Measurements from ENCODE around the gene A1BG. TPM values are rescaled to one million over a fixed set of nuclear protein-coding genes. Genes with fewer than 3 reads are reported as not detected.

The A1BG gene
- polyA plus RNA-seq, 4 donors, result 0.89 to 1.9 (median 1.3) TPM

- peak; percentile 83 to 91 (median 87) for DNase-seq (ENCODE audit: low read depth in 4 of 4, low spot score in 3 of 4)
These were observed 48.0 kb downstream of the A1BG start, which contains the start of gene ERVK3-1 for GRCh38 chr19:58305065-58305931. ERVK3-1 (plus strand) TSS chr19:58305377; CDS start chr19:58312169, 6,792 bp downstream.

- no peak for DNase-seq (ENCODE audit: low read depth in 4 of 4, low spot score in 3 of 4)
These were observed 48.6 kb downstream of the A1BG start for GRCh38 chr19:58304748-58305064.

GRCh38 chr19:58304255-58304654 is 49.0 kb downstream of the A1BG start:
- DNase-seq (ENCODE audit: low read depth in 4 of 4, low spot score in 3 of 4), result no peak

DNA sequence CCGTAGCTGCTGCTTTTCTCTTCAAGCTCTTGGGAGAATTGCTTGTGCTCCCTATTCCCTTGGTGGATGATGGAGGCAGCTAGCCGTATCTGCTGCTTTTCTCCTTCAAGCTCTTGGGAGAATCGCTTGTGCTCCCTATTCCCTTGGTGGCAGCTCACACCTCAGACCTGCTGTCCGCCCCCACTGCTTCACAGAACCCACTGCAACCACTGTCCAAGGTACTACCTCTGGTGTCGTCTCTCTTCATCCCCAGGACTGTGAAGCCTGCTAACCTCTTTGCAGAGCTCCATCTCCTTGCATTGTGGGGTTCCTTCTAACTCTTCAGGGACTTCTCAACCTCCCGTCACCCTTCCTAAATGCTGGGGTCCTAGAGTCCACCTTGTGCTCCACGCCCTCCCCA is 52.7 kb downstream of the A1BG start:
- no peak for DNase-seq (ENCODE audit: low read depth in 4 of 4, low spot score in 3 of 4)

DNA sequence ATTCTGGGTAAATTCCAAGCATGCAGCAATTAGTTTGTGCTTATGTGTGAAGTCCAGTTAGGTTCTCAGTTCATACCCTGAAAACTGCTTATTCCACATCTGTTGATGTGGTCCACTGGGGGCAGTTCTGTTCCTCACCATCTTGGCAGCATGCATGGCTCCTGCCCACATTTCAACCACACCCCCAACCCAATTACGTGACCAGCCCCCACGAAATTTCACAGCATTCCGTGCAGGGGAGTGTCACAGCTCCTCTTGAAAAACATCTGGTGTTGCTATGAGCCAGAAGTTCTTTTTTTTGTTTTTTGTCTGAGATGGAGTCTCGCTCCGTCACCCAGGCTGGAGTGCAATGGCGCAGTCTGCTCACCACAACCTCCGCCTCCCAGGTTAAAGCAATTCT is 57.2 kb downstream of the A1BG start:
- DNase-seq (ENCODE audit: low read depth in 4 of 4, low spot score in 3 of 4), result no peak

Other genes with a start within 250 kb of the A1BG start
- gene ZNF329, start 202.7 kb downstream of the A1BG start, polyA plus RNA-seq (ENCODE audit: insufficient read length in 4 of 4), result 10 to 100 TPM; 17.7 to 24.3 (median 22.1) TPM
- gene ZNF274, start 170.4 kb downstream of the A1BG start, polyA plus RNA-seq (ENCODE audit: insufficient read length in 4 of 4), result 10 to 100 TPM; 13.0 to 24.0 (median 19.5) TPM
- gene ZNF544, start 124.6 kb downstream of the A1BG start, polyA plus RNA-seq (ENCODE audit: insufficient read length in 4 of 4), result 10 to 100 TPM; 23.4 to 40.1 (median 34.6) TPM
- 1 to 10 TPM; 5.5 to 8.8 (median 8.0) TPM for gene ZNF8, start 74.5 kb downstream of the A1BG start, polyA plus RNA-seq (ENCODE audit: insufficient read length in 4 of 4)
- 10 to 100 TPM; 42.7 to 53.2 (median 46.3) TPM for gene ERVK3-1, start 48.1 kb downstream of the A1BG start, polyA plus RNA-seq (ENCODE audit: insufficient read length in 4 of 4)
- 1 to 10 TPM; 3.5 to 4.2 (median 3.8) TPM for gene ZSCAN22, start 26.5 kb downstream of the A1BG start, polyA plus RNA-seq (ENCODE audit: insufficient read length in 4 of 4)
- 1 to 10 TPM; 2.9 to 6.5 (median 3.8) TPM for gene ZNF497, start 9.3 kb upstream of the A1BG start, polyA plus RNA-seq (ENCODE audit: insufficient read length in 4 of 4)
- 1 to 10 TPM; 1.9 to 5.0 (median 2.5) TPM for gene ZNF837, start 27.5 kb upstream of the A1BG start, polyA plus RNA-seq (ENCODE audit: insufficient read length in 4 of 4)
- gene RPS5, start 33.8 kb upstream of the A1BG start, polyA plus RNA-seq (ENCODE audit: insufficient read length in 4 of 4), result 1,000 to 10,000 TPM in 1 of 4 donors, 100 to 1,000 TPM in 3; 837 to 1,018 (median 886) TPM
- gene RNF225, start 42.2 kb upstream of the A1BG start, polyA plus RNA-seq (ENCODE audit: insufficient read length in 4 of 4), result not detected
- 10 to 100 TPM; 12.2 to 13.6 (median 12.7) TPM for gene ZNF584, start 55.2 kb upstream of the A1BG start, polyA plus RNA-seq (ENCODE audit: insufficient read length in 4 of 4)
- gene ZNF132, start 86.7 kb upstream of the A1BG start, polyA plus RNA-seq (ENCODE audit: insufficient read length in 4 of 4), result 10 to 100 TPM in 3 of 4 donors, 1 to 10 TPM in 1; 9.0 to 15.9 (median 14.3) TPM
- gene ZNF324B, start 98.1 kb upstream of the A1BG start, polyA plus RNA-seq (ENCODE audit: insufficient read length in 4 of 4), result 1 to 10 TPM; 5.6 to 7.1 (median 6.1) TPM
- 10 to 100 TPM in 1 of 4 donors, 1 to 10 TPM in 3; 7.2 to 12.1 (median 8.9) TPM for gene ZNF324, start 113.6 kb upstream of the A1BG start, polyA plus RNA-seq (ENCODE audit: insufficient read length in 4 of 4)
- gene ZNF446, start 122.9 kb upstream of the A1BG start, polyA plus RNA-seq (ENCODE audit: insufficient read length in 4 of 4), result 10 to 100 TPM; 13.3 to 20.6 (median 13.8) TPM
- gene SLC27A5, start 158.5 kb upstream of the A1BG start, polyA plus RNA-seq (ENCODE audit: insufficient read length in 4 of 4), result 10 to 100 TPM in 1 of 4 donors, 1 to 10 TPM in 3; 6.8 to 11.3 (median 8.6) TPM
- gene ZBTB45, start 166.3 kb upstream of the A1BG start, polyA plus RNA-seq (ENCODE audit: insufficient read length in 4 of 4), result 10 to 100 TPM in 1 of 4 donors, 1 to 10 TPM in 3; 8.7 to 15.3 (median 9.0) TPM
- gene TRIM28, start 190.6 kb upstream of the A1BG start, polyA plus RNA-seq (ENCODE audit: insufficient read length in 4 of 4), result 100 to 1,000 TPM; 508 to 729 (median 693) TPM
- 100 to 1,000 TPM in 3 of 4 donors, 10 to 100 TPM in 1; 79.1 to 120 (median 116) TPM for gene CHMP2A, start 201.6 kb upstream of the A1BG start, polyA plus RNA-seq (ENCODE audit: insufficient read length in 4 of 4)
- gene UBE2M, start 205.1 kb upstream of the A1BG start, polyA plus RNA-seq (ENCODE audit: insufficient read length in 4 of 4), result 10 to 100 TPM; 65.6 to 98.9 (median 96.5) TPM
- 10 to 100 TPM; 21.8 to 56.7 (median 29.6) TPM for gene MZF1, start 219.8 kb upstream of the A1BG start, polyA plus RNA-seq (ENCODE audit: insufficient read length in 4 of 4)